Loucy (cell line): ENCODE data around the gene C4orf36.

ENCODE experiments used
- CTCF ChIP-seq: fragments of 200-600 bp; sonication (generic); conservative IDR thresholded peaks from 2 replicates; pipeline ENCODE4 v1.5.1; 2014; ENCODE audit warnings: mild to moderate bottlenecking, antibody characterized with exemption, low read length
- EZH2phosphoT487 ChIP-seq: fragments of 200-600 bp; IDR thresholded peaks from 2 replicates; pipeline ENCODE4 v1.6.1; 2018; ENCODE audit warnings: antibody characterized with exemption, mild to moderate bottlenecking, moderate library complexity, borderline replicate concordance

- TF ChIP-seq CTCF (no peak), EZH2phosphoT487 (no peak)
Measured at GRCh38 chr4:86896596-86896995, 4.4 kb upstream of the C4orf36 start.
